ENCODE measurements around the gene PRKCH.

The PRKCH gene

DNA sequence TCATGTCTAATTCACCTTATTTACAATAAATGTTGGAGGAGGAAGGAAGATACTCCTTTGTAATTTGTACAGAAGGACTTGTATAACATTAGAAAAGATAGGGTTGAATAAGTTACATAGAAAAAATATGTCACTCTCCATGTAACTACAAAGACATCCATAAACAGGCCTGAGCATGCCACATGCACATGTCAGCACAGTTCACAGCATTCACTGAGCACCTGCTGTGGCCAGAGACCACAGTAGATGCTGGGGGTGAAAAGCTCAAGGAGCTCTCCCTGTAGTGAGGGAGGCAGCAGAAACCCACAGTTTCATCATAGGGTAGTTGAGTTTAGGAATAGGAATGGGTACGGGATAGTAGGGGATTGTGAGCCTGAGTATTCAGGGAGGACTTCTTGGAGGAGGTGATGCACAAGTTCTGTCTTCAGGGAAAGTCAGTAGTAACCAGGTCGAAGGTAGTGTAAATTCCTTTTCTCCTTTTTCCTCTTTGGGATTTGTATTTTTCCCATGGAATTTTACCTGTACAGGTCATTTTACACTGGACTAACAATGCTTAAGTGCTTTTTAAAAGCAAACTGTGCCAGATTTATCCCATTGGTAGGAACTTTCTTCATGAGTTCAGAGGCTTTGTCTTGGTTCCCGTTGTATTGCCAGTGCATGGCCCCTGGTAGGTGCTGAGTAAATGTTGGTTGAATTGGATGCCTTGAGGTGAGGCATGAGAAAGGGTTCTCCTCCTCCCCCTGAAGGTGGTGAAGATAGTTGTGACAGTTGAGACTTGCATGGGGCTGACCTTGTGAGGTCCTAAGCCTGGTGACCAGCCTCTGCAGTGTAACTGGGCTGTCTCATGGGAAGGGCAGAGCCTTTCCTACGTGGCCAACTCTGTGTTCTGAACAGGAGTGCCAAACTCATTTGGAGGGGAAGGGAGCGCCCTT lies 20.2 kb downstream of the PRKCH start:
- DNase-seq, result no peak

DNA sequence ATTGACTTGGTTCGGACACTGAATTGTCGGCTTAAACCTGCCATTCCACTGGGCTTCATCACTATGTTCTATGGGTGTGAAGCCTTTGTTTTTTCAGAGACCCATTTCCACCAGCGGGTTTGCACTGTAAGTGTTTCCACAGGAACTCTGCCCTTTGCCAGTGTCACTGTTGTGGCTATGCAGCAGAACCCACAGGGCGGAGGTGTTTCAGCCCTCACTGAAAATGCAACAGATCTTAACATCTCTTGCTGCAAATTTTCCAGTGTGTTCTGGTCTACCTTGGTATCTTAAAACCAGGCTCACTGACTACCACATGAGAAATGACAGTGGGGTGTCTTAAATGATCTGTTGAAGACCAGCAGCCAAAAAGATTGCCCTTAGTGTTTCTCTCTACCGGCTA lies 21.1 kb downstream of the PRKCH start:
- no peak for DNase-seq

DNA sequence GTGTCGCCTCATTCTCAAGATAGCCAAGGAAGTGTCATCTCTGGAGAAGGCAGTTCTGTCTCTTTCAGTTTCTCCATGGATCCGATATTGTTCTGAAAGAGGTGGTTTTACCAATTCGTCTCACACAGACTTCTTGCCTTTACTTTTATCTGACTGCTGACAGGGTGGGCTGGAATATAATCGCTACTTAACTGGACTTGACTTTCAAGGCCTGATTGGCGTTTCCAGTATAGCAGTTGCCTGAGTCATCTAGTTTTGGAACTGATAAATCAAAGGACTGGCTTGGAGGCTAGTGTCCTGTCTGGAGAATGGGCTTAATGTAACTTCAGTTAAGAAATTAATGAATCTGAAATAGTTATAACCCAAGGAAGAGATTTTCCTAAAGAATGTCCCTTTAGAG lies 21.6 kb downstream of the PRKCH start:
- DNase-seq, result no peak

DNA sequence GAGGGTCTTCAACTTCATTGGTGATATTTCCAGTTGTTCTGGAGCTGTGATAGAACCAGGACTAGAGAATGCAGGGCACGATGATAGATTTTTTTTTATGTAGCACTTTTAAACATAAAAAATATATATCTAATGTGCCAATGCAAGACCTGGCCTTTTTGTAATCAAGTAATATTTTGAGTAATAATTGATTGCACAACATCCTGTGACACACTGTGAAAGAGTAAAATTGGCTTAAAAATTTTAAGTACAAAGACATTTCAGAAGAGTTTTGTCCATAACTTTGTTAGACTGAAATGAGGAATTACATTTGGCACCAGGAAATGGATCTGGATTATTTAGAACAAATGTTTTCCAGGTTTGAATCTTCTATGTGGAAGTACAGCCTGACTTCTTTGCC lies 22.1 kb downstream of the PRKCH start:
- DNase-seq, result no peak

DNA sequence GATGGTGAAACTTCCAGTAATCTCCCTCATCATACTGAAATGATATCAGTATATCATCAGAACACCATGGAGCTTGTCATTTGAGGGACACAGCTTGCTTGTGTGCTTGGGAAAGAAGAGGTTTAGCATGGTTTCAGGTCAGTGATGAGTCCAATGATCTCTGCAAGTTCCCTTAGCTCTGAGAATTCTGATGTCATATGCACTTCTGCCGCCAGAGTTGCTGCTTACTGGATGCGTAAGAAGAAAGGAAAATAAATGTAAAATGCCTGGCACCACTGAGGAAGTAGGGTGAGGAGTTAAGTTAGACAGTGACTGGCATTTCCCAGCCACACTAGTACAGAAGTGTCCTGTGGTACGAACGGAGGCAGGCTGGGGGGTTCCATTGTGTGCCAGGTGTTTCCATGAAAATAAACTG lies 22.6 kb downstream of the PRKCH start:
- no peak for DNase-seq

DNA sequence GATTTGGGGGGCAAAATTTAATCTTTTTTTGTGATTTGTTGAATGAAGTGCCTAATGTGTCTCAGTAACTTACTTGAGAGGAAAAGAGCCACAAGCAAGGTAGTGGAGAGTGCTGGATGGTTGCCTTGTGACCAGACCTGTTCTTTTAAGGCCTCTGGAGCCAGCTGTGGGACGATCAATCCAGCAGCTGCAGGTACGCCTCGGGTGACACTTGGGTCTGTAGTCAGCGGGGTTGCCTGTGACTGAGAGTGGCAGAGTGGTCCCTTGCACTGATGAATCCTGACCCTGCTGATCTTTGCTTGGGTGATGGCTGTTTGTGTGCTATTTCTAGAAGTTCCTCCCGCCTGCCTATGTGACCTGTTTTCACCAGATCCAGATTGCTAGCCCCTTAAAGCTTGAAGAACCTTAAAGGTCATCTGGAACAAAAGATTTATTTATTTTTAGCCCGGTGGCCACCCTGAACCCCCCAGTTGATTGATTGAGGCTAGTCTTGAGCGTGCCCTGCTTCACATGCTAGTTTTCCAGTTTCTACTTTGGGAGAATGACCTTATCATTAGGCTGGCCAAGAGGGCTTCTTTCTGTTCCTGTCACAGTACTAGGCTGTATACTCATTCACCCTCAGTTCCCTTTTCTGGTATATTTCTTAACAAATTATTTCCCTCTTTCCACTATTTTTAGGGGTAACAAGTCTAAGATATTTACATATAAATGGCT lies 23.2 kb downstream of the PRKCH start:
- DNase-seq, result no peak

GRCh38 chr14:61345151-61345482 lies 23.7 kb downstream of the PRKCH start:
- DNase-seq, result no peak

DNA sequence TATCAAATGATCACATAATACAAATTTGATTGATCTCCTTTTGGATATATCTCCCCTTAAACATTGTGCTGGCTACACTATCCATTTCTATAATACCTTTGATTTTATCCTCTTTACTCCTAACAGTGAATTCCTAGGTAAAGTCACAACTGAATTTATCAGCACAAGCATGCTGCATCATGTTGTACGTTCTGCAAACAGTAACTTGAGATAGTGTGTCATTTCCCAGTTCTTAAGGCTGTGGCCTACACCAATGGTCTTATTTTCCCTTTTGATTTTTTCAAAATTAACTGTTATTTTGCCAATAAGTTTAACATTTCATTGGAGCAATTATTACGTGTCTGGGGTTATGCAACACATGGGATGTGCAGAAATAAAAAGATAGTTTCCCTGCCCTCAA lies 24.8 kb downstream of the PRKCH start:
- DNase-seq, result no peak

GRCh38 chr14:61346793-61347192 lies 25.4 kb downstream of the PRKCH start:
- no peak for DNase-seq

DNA sequence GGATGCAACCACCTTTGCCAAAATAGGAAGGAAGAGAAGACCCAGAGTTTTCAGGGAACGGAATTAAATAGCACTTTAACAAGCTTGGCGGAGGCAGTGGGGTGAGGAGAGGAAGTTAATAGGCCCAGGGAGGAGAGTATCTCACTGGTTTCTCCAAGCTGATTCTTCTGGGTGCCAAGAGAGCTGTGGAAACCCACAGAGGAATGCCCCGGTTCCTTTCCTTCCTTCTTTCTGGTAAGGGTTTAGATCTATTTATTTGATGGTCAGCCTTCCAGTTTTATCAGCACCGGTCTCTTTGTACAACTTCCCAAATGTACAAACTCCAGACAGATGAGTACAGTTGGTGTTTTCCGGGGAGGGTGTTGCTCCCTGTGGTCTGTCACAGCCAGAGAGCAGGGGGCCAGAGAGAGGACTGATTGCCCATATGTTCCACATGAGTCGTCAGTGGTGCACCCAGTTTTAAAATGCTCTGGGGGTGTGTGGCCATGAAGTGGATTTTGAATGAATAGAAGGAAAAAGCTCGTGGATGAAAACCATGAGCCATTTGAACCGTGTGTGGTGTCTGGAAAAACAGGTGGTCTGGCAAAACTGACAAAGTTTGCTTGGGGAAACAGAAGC lies 26.6 kb downstream of the PRKCH start:
- no peak for DNase-seq

DNA sequence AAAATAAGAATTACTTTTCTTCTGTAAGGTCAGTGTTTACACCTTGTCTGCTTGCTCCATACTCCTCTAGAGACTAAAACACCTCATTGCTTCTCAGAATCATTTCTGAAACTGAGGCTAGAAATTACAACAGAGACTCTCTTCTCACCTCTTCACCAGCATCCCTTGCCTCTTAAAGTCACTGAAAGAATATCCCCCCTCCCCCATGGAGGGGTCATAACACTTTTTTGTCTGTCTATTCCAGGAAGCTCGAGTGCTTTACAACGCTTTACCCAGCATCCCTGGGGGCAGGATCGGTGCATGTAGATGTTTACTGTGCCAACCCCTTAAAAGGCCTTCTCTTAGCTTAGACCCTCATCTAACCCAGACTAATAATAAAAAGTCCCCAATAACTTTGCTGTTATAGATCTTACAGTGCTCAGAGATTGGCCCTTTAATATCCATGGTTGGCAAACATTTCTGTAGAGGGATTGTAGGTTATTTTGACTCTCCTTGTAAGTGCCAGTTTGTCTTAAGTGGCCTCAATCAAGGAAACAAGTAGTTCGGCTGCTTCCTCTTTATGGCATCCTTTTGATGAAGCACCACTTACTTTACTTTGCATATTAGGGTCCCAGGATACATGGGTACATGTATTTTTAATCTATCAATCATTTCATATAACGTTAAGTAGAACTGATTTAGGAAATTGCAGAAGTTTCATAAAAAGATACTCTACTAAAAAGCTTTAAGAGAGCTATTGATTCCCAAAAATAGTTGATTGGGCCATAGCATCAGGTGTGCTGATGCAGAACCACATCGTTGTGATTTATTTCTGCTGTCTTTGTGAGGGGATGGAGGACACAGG lies 29.3 kb downstream of the PRKCH start:
- no peak for DNase-seq

DNA sequence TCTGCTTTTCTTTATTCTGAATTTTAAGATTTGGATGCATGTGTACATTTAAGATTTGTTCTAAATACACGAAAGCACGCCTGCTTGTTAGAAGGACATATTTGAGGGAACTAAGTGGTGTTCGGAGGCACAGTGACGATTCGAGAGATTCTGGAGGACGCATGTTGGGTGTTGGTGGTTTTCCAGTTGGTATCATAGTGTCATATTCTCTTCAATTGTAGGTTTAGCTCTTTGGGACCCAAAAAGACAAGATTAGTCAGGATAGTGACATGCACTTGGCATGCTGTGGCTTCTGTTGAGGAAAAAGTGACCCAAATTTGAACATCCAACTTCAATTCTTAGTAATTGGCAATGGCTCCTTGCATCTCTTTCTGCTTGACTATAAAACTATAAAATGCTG lies 30.1 kb downstream of the PRKCH start:
- DNase-seq, result no peak

DNA sequence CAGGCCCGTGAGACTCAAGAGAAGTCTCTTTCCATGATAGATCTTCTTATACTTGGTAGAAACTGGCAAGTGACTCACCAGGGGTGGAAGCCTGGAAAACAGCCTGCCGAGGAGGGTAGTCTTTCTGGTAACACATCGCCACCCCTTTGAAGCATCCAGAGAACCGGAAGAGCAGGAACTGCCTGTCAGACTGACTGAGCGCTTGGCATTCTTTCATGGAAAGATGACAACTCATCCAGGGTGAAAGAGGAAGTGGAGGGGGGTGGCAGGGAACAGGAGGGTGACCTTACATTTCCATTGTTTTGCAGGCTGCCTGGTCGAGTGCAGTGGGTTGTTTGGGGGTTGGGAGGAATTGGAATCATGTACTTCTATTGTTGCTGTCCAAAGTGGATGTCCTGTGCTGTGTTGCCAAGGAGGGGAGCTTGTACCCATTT lies 34.5 kb downstream of the PRKCH start:
- DNase-seq, result no peak

- no peak for DNase-seq
Measured at GRCh38 chr14:61357123-61357522, 35.7 kb downstream of the PRKCH start.

DNA sequence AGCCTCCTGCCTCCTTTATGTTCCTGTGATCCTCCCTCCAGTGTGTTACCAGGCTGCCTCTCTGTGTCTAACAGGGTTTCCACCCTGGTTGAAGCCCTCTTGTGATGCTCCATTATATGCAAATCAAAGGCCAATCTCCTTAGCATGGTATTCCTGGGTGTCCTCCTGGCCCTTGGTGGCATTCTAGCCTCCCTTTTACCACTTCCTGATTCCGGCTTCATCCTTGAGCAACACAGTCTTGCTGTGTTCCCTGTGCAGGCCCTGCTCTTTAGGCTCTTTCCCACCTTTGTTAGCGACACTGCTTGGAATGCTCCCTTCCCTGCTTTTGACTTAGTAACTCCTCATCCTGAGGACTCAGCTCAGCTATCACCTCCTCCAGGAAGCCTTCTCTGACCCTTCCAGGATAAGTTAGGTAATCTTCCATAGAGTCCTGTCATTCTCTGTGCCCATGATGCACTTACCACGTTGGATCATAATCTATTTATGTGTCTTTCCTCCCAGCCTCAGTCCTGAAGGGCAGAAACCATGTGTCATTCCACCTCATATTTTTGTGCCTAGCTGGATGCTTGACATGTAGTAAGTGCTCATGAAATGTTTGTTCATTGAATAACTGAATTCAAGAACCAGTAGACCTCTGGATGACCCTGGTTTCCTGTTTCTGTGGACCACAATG lies 37.3 kb downstream of the PRKCH start:
- DNase-seq, result no peak

DNA sequence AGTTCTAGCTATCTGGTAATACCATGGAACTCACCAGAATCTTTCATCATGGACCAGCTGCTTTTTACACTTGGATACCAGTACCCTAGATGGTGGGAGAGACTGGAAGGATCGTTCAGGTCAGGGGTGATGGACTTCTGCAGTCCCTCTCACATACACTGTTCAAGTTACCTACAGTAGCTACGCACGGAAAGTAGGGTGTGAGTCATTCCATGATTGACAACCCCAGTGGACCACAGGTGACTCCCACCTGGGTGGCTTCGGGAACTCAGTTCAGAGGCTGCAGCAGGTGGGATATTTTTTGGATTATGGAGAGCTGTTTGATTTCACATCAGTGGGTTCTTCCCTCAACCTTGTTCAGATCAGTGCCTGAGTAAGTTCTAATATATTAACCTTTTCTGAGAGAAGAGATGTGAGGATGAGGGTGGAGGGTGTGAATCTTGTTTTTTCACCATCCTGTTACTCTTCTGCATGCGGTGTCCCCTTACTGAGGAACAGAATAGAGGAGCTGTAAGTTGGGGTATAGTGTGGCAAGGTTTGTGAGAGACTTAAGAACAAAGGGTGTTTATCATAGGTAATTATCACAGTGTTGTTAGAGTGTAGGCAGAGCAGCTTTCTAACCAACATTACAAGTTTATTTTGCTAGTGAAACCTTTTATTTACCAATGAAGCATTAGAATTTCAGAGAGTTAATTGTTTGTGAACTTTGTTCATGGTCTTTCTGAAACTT lies 39.6 kb downstream of the PRKCH start:
- no peak for DNase-seq

GRCh38 chr14:61362072-61362750 lies 40.8 kb downstream of the PRKCH start:
- DNase-seq, result no peak

DNA sequence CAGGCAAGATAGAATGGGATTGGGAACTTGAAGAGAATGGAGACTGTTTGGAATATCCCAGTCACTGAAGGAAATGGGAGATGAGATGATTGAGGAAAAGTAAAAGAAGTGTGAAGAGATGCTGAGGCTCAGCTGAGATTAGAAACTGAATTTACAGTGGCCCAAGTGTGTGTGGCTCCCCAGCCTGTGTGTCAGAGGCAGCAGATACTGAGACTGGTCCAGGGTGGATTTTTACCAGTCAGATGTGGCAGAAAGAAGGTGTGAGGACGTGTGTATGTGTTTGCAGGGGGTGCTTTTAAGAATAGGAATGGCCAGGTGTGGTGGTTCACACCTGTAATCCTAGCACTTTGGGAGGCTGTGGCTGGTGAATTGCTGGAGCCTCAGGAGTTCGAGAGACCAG lies 42.9 kb downstream of the PRKCH start:
- DNase-seq, result no peak

GRCh38 chr14:61365667-61366212 lies 44.4 kb downstream of the PRKCH start:
- DNase-seq, result no peak

- DNase-seq, result no peak
Measured at GRCh38 chr14:61368114-61368710, 46.8 kb downstream of the PRKCH start.

Data from NCI-H774 (cell line).